OCI-LY3 (cell line): Measurements from ENCODE around the gene DCUN1D2.

Experiments
- EZH2phosphoT487 ChIP-seq: fragments of 200-600 bp; shearing (Covaris generic); IDR thresholded peaks from 2 replicates; pipeline ENCODE4 v1.6.1; 2018; ENCODE audit warnings: antibody characterized with exemption, mixed run types, low read depth
- TF ChIP-seq, protein P1 (sequence below): fragments of 200-600, 300-600 bp; sonication (generic); IDR thresholded peaks from 2 replicates; pipeline ENCODE4 v1.5.1; 2014; ENCODE audit warnings: antibody characterized with exemption, low read length, low read depth

DNA sequence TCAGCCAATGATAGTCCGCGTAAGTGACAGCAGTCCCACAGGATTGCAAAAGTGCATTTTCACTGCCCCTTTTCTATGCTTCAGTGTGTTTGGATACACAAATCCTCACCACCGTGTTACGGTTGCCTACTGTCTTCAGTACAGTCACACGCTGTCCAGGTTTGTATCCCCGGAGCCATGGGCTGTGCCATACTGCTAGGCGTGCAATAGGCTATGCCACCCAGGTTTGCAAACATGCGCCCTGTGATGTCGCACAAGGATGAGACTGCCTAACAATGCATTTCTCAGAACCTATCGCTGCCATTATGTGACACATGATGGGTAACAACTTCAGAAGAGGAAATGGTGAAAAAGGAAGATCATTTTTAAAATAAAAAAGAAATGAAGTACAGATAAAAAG is 20.4 kb downstream of the DCUN1D2 start:
- TF ChIP-seq, protein P1, sequence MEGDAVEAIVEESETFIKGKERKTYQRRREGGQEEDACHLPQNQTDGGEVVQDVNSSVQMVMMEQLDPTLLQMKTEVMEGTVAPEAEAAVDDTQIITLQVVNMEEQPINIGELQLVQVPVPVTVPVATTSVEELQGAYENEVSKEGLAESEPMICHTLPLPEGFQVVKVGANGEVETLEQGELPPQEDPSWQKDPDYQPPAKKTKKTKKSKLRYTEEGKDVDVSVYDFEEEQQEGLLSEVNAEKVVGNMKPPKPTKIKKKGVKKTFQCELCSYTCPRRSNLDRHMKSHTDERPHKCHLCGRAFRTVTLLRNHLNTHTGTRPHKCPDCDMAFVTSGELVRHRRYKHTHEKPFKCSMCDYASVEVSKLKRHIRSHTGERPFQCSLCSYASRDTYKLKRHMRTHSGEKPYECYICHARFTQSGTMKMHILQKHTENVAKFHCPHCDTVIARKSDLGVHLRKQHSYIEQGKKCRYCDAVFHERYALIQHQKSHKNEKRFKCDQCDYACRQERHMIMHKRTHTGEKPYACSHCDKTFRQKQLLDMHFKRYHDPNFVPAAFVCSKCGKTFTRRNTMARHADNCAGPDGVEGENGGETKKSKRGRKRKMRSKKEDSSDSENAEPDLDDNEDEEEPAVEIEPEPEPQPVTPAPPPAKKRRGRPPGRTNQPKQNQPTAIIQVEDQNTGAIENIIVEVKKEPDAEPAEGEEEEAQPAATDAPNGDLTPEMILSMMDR, result no peak
- no peak for TF ChIP-seq EZH2phosphoT487
